DOHH2 (cell line): Measurements from ENCODE around the gene COMMD3.

Experiments
- CTCF ChIP-seq: fragments of 200-600 bp; sonication (generic); IDR thresholded peaks from one replicate; pipeline ENCODE4 v1.5.1; 2014; ENCODE audit warnings: antibody characterized with exemption, mild to moderate bottlenecking, low read depth, low read length; ENCODE audit not compliant: poor library complexity, severe bottlenecking
- EZH2phosphoT487 ChIP-seq: fragments of 200-600 bp; sonication (generic); IDR thresholded peaks from 2 replicates; pipeline ENCODE4 v1.6.1; 2017; ENCODE audit warnings: borderline replicate concordance, mild to moderate bottlenecking, antibody characterized with exemption, low read length, moderate library complexity, mixed read lengths

GRCh38 chr10:22366771-22367170 lies 50.6 kb downstream of the COMMD3 start:
- TF ChIP-seq CTCF = no peak
- no peak for TF ChIP-seq EZH2phosphoT487
